H1 (cell line): ENCODE measurements around the gene DOCK3. TPM values are rescaled to one million over a fixed set of nuclear protein-coding genes. Genes with fewer than 3 reads are reported as not detected.
A peak's percentile ranks its signal among the peaks of the same experiment; 100 is the strongest.

Experiments used
- CTCF ChIA-PET: fragments of 300-600 bp; sonication (Branson Sonifier 250); formaldehyde crosslinking; loops from one replicate; lab custom pipeline; 2021; ENCODE audit not compliant: partially characterized antibody; lab: Charles Lee
- POLR2A ChIA-PET: fragments of 300-600 bp; sonication (Branson Sonifier 250); formaldehyde crosslinking; loops from one replicate; lab custom pipeline; 2021; ENCODE audit warnings: inconsistent platforms; ENCODE audit not compliant: partially characterized antibody; lab: Charles Lee
- DNase-seq, 2 experiments: peaks; one replicate each; pipeline versions ENCODE4 v3.0.0 to v3.0.0-alpha.2; 2010 to 2022; ENCODE audit warnings: low spot score in 2 of 2, low read depth in 1 of 2, mixed read lengths in 1 of 2
- FAIRE-seq: peaks from 2 replicates; lab custom pipeline; 2011; peaks lifted over from hg19 to GRCh38; lab: Jason Lieb, UNC
- H2AFZ ChIP-seq: 2 replicates; pipeline ENCODE4 v1.8.1; 2012; ENCODE audit warnings: low read length, inconsistent platforms
- H2AK5ac ChIP-seq: 2 replicates; pipeline ENCODE4 v1.6.1; 2013; ENCODE audit warnings: low read depth, low read length
- H2BK120ac ChIP-seq: replicated peaks from 2 replicates; pipeline ENCODE3; 2013; ENCODE audit warnings: low read depth, low read length, inconsistent platforms
- H2BK12ac ChIP-seq: 2 replicates; pipeline ENCODE4 v1.6.1; 2013; ENCODE audit warnings: low read depth, low read length
- H2BK15ac ChIP-seq: 2 replicates; pipeline ENCODE4 v1.6.1; 2013; ENCODE audit warnings: low read length
- H2BK20ac ChIP-seq: 2 replicates; pipeline ENCODE4 v1.6.1; 2013; ENCODE audit warnings: low read length
- H2BK5ac ChIP-seq: 2 replicates; pipeline ENCODE4 v1.6.1; 2013; ENCODE audit warnings: low read depth, low read length
- H3K14ac ChIP-seq: 2 replicates; pipeline ENCODE4 v1.6.1; 2013; ENCODE audit warnings: inconsistent platforms; ENCODE audit not compliant: insufficient read length
- H3K18ac ChIP-seq: 2 replicates; pipeline ENCODE4 v1.6.1; 2013; ENCODE audit warnings: low read length; ENCODE audit errors: extremely low read depth
- H3K23ac ChIP-seq: 2 replicates; pipeline ENCODE4 v1.6.1; 2013; ENCODE audit warnings: inconsistent platforms; ENCODE audit not compliant: insufficient read length
- H3K23me2 ChIP-seq: 2 replicates; pipeline ENCODE4 v1.6.1; 2013; ENCODE audit warnings: low read depth, low read length
- H3K27ac ChIP-seq: 2 replicates; pipeline ENCODE4 v1.6.1; 2011; ENCODE audit warnings: low read depth, low read length, inconsistent platforms
- H3K27me3 ChIP-seq, 4 experiments: replicated peaks in 1 of 4; 1 replicate in 1 of 4; 2 replicates in 3 of 4; pipeline versions ENCODE4 v1.6.1 to v1.8.1; 2011 to 2013; ENCODE audit warnings: low read length in 3 of 4, mild to moderate bottlenecking in 3 of 4, inconsistent platforms in 2 of 4, mixed read lengths in 2 of 4, moderate library complexity in 1 of 4; ENCODE audit not compliant: control insufficient read depth in 3 of 4, insufficient read depth in 3 of 4; ENCODE audit errors: extremely low read depth in 1 of 4
- H3K36me3 ChIP-seq, 4 experiments: 2 replicates each; pipeline versions ENCODE4 v1.6.1 to v1.8.1; 2011 to 2013; ENCODE audit warnings: mild to moderate bottlenecking in 4 of 4, low read length in 3 of 4, moderate library complexity in 2 of 4, control low read depth in 1 of 4, inconsistent platforms in 1 of 4; ENCODE audit not compliant: insufficient read depth in 4 of 4, control insufficient read depth in 2 of 4
- H3K4ac ChIP-seq: replicated peaks from 2 replicates; pipeline ENCODE3; 2013; ENCODE audit warnings: low read length, low read depth, mixed read lengths, inconsistent platforms; ENCODE audit not compliant: insufficient read length
- H3K4me1 ChIP-seq, 4 experiments: replicated peaks in 1 of 4; 1 replicate in 1 of 4; 2 replicates in 3 of 4; pipeline versions ENCODE4 v1.6.1 to v1.8.1; 2011 to 2013; ENCODE audit warnings: low read length in 3 of 4, inconsistent platforms in 2 of 4, mixed read lengths in 1 of 4; ENCODE audit not compliant: insufficient read depth in 4 of 4, control insufficient read depth in 3 of 4
- H3K4me2 ChIP-seq, 2 experiments: 2 replicates each; pipeline versions ENCODE4 v1.6.1 to v1.8.1; 2011 to 2013; ENCODE audit warnings: low read depth in 2 of 2, low read length in 2 of 2, control low read depth in 1 of 2, inconsistent platforms in 1 of 2, mild to moderate bottlenecking in 1 of 2; ENCODE audit not compliant: insufficient read depth in 1 of 2
- H3K4me3 ChIP-seq, 4 experiments: fragments of 200-600, 300-600 bp in 1 of 4; sonication (generic), shearing (Covaris generic), sonication (Bioruptor Twin) in 1 of 4; 2 replicates each; pipeline versions ENCODE4 v1.5.1 to v1.8.1; 2011 to 2016; ENCODE audit warnings: low read length in 4 of 4, low read depth in 3 of 4, control low read depth in 2 of 4, inconsistent platforms in 2 of 4, mild to moderate bottlenecking in 2 of 4, mixed read lengths in 1 of 4, moderate library complexity in 1 of 4; ENCODE audit not compliant: insufficient read depth in 2 of 4; ENCODE audit errors: extremely low read depth in 1 of 4
- H3K56ac ChIP-seq: replicated peaks from 2 replicates; pipeline ENCODE3; 2013; ENCODE audit warnings: low read depth, mild to moderate bottlenecking, mixed read lengths, low read length, inconsistent platforms; ENCODE audit not compliant: insufficient read length
- H3K79me1 ChIP-seq: 2 replicates; pipeline ENCODE4 v1.6.1; 2013; ENCODE audit warnings: low read depth, low read length, control low read depth
- H3K79me2 ChIP-seq, 2 experiments: 2 replicates each; pipeline versions ENCODE4 v1.6.1 to v1.8.1; 2012 to 2013; ENCODE audit warnings: low read length in 2 of 2, mild to moderate bottlenecking in 2 of 2, inconsistent platforms in 1 of 2; ENCODE audit not compliant: insufficient read depth in 2 of 2, control insufficient read depth in 1 of 2
- H3K9ac ChIP-seq, 4 experiments: replicated peaks in 1 of 4; 1 replicate in 1 of 4; 2 replicates in 3 of 4; pipeline versions ENCODE4 v1.6.1 to v1.8.1; 2011 to 2013; ENCODE audit warnings: low read depth in 3 of 4, low read length in 3 of 4, control low read depth in 2 of 4, mild to moderate bottlenecking in 2 of 4, moderate library complexity in 2 of 4, inconsistent platforms in 1 of 4; ENCODE audit errors: extremely low read depth in 1 of 4
- H3K9me3 ChIP-seq, 2 experiments: 2 replicates each; pipeline versions ENCODE4 v1.6.1 to v1.8.1; 2012 to 2013; ENCODE audit warnings: mild to moderate bottlenecking in 2 of 2, moderate library complexity in 2 of 2, control low read depth in 1 of 2, inconsistent platforms in 1 of 2, low read depth in 1 of 2, low read length in 1 of 2, mixed read lengths in 1 of 2; ENCODE audit not compliant: insufficient read depth in 2 of 2
- H4K20me1 ChIP-seq, 2 experiments: replicated peaks in 1 of 2; 2 replicates each; pipeline versions ENCODE3 to v1.8.1; 2011 to 2013; ENCODE audit warnings: inconsistent platforms in 2 of 2, low read length in 2 of 2, mild to moderate bottlenecking in 1 of 2; ENCODE audit not compliant: insufficient read depth in 2 of 2, control insufficient read depth in 1 of 2
- H4K5ac ChIP-seq: 2 replicates; pipeline ENCODE4 v1.6.1; 2013; ENCODE audit warnings: low read length, low read depth, mixed read lengths, inconsistent platforms; ENCODE audit not compliant: insufficient read length
- H4K8ac ChIP-seq: 2 replicates; pipeline ENCODE4 v1.8.0; 2013; ENCODE audit warnings: mild to moderate bottlenecking, moderate library complexity, low read length, inconsistent platforms; ENCODE audit not compliant: insufficient read depth; ENCODE audit errors: extremely low read depth
- H4K91ac ChIP-seq: replicated peaks from 2 replicates; pipeline ENCODE3; 2013; ENCODE audit warnings: low read length, mixed read lengths, inconsistent platforms; ENCODE audit not compliant: insufficient read length
- POLR2A ChIP-seq, 2 experiments: IDR thresholded peaks; 1 replicate in 1 of 2; 2 replicates in 1 of 2; pipeline ENCODE4 v1.6.1; 2011; ENCODE audit warnings: low read depth in 2 of 2, low read length in 2 of 2, mild to moderate bottlenecking in 2 of 2; ENCODE audit errors: control extremely low read depth in 1 of 2
- SP1 ChIP-seq: IDR thresholded peaks from 2 replicates; pipeline ENCODE4 v1.6.1; 2011; ENCODE audit warnings: low read depth, low read length
- WGBS, 2 experiments: shearing (Covaris generic) in 1 of 2; methylation state at CpG; one replicate each; pipeline versions ENCODE4 v1.1.6 to v1.1.7; 2013 to 2015; ENCODE audit warnings: low lambda C conversion rate in 2 of 2, mixed read lengths in 2 of 2, inconsistent platforms in 1 of 2, low coverage in 1 of 2, missing lambda C conversion rate in 1 of 2; ENCODE audit not compliant: insufficient replicate concordance in 2 of 2, insufficient coverage in 1 of 2, insufficient read length in 1 of 2; ENCODE audit errors: extremely low coverage in 1 of 2, missing lambda C conversion rate in 1 of 2; 5-methylcytosine and 5-hydroxymethylcytosine counted together
- polyA plus RNA-seq, 7 experiments: library from polyadenylated mRNA; depleted of rRNA in 3 of 7; stranded (reverse) in 5 of 7; unstranded in 2 of 7; fragments of >200 nt in 5 of 7; fragments of 200-250 nt in 2 of 7; gene quantifications; 1 replicate in 5 of 7; 2 replicates in 1 of 7; 4 replicates in 1 of 7; pipeline versions ENCODE4 v1.2.1 to v1.2.3, GENCODE V29; 2011 to 2013; ENCODE audit warnings: missing spikeins in 2 of 7, mixed read lengths in 2 of 7
- total RNA-seq: library from RNA; stranded (reverse); fragmentation: NEBNext Ultra II Directional; extraction: Animal tissue kit (Norgen Biotek cat#: 25700); gene quantifications from 2 replicates; pipeline ENCODE4 v1.2.1, GENCODE V29; 2021

The DOCK3 gene
- total and polyA plus RNA-seq, 2 of the 8 experiments (the other 6 are each of a cell fraction or from before 2014, with no cell fraction given): 2.7 to 5.0 TPM

DNA sequence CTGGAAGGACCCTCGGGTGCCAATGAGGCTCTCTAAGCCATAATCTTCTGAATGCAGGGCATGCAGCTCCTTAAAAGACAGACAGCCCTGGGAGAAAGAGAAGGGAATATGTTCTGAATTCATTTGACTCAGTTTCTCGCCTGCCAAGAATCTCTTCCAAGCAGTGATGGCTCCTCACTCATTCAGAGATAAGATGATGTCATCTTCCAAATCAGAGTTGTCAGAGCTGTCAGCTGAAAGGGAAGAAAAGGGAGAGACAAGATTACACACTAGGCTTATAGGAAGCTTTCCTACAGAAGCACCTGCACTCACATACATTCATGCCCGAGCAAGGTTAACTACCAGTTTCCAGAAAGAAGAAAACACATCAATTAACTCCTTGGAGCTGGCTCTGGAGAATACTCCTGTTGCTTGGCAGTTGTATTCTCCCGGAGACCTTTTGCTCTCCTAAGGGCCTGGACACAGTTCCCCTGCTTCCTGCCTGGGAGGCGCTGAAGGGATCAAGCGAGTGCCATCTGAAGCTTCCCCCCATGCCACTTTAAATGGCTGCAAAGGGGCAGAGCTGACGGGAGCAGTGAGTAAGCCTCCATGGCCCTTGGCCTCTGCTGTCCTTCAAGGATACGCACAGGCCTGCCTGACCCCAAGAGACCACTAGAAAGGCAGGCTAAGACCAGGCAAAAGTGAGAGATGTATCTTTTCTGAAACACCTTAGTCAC, 724.0 kb downstream of the DOCK3 start:
- Histone ChIP-seq H2BK5ac (no peak overlapping the region), H2AFZ (no peak overlapping the region), H2AK5ac (no peak overlapping the region), H3K23me2 (no peaks in the 10 kb centered on the region), H2BK15ac (no peak overlapping the region), H3K79me1 (peaks cover 6% of the 10 kb centered on the region), H3K79me2 (peaks cover 3 to 22% of the 10 kb centered on the region in 2 experiments; a peak in 3 of 4 replicates), H4K20me1 (peaks cover 23 to 25% of the 10 kb centered on the region in 2 experiments), H4K8ac (no peak overlapping the region), H3K9ac (0 out of 7 replicates have a peak overlapping the region, but pooled peaks of 1 of the 4 experiments have one; percentile 11), H4K5ac (no peak overlapping the region), H4K91ac (no peak overlapping the region), H2BK120ac (no peak overlapping the region), H3K56ac (no peak overlapping the region), H3K14ac (no peak overlapping the region), H3K36me3 (peaks cover 21 to 65% (median 37%) of the 10 kb centered on the region in 4 experiments), H3K4me1 (peaks cover 0 to 5% (median 2%) of the 10 kb centered on the region in 4 experiments; a peak in 3 of 7 replicates), H3K27me3 (no peaks in the 10 kb centered on the region), H3K27ac (no peak overlapping the region), H3K9me3 (no peaks in the 10 kb centered on the region), H3K4me3 (no peak overlapping the region), H2BK20ac (no peak overlapping the region), H3K4ac (no peak overlapping the region), H3K4me2 (no peak overlapping the region), H2BK12ac (no peak overlapping the region), H3K23ac (no peak overlapping the region), H3K18ac (no peak overlapping the region)
- ChIA-PET POLR2A (interaction anchor here (1.3 kb wide), 1 partner anchor 11 kb away, joined by 4 read pairs; no protein-coding TSS in a partner anchor), CTCF (interaction anchor here (0.8 to 4.3 kb wide), 7 partner anchors 10 to 283 kb away, joined by 3 to 23 read pairs (median 4); partner anchors contain the start of gene MANF)
- TF ChIP-seq POLR2A (IDR thresholded peaks at IDR 0.05; ENCODE audit: control extremely low read depth in 1 of 2, low read depth in 2 of 2, low read length in 2 of 2) (0 out of 3 replicates have a peak, but pooled peaks of 1 of the 2 experiments have one; percentile 10), SP1 (no peak)
- WGBS, 2 experiments: 87% methylated on average over 7 of the region's 8 CpGs; no CpG with 5 or more reads in 1 of the 2 experiments
- FAIRE-seq (no peak), DNase-seq (no peak)
